GM21619 (cell line): Measurements from ENCODE around the gene EFCC1.
A peak's percentile ranks its signal among the peaks of the same experiment; 100 is the strongest.

Experiments
- ATAC-seq: cut with Tn5 transposase; IDR thresholded peaks from one replicate; pipeline ENCODE4 v1.9.1; 2021; ENCODE audit not compliant: unreplicated experiment

EFCC1 gene, protein sequence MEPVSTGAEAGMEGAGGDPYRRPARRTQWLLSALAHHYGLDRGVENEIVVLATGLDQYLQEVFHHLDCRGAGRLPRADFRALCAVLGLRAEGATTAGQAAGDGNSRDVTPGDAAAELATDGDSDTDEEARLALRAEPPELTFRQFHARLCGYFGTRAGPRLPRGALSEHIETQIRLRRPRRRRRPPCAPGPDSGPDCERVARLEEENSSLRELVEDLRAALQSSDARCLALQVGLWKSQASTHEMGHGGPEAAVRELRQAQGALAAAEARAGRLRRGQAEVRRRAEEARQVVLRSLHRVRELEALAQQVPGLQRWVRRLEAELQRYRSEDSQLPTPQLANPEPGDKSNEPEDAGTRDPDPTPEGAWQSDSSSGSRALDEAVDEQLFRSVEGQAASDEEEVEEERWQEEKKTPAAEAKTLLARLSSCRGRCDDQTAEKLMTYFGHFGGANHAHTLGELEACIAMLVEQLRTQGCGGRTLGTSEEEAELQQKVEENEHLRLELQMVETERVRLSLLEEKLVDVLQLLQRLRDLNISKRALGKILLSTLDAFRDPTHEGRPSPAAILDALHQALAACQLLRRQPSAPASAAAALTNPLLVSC

DNA sequence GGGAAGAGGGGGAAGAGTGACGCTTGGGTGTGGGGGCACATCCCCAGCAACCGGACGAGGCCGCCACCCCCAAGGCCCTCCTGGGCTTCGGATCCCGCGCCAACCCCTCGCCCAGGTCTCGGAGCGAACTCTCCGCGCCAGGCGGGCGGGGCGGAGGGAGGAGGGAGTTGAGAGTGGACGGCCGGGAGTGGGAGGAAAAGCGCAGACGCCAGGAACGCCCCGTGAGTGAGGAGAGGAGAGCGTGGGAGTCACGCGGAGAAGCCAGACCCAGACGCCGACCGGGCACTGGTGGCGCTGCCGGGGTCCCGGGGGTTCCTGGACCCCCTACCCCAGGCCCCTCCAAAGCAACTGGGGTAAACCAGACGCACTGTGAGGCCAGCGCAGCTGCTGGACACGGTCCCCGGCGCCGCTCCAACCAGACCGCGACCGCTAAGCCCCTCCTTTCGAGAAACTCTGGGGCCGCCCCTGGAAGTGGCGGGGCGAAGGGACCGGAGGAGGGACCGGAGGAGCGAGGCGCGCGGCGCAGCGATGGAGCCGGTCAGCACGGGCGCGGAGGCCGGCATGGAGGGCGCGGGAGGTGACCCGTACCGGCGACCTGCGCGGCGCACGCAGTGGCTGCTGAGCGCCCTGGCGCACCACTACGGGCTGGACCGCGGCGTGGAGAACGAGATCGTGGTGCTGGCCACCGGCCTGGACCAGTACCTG, at the start of gene EFCC1:
EFCC1 (plus strand) TSS at position 204 of the 705 bp plus-strand sequence; CDS start at position 529, 325 bp downstream.
- no peak for ATAC-seq

DNA sequence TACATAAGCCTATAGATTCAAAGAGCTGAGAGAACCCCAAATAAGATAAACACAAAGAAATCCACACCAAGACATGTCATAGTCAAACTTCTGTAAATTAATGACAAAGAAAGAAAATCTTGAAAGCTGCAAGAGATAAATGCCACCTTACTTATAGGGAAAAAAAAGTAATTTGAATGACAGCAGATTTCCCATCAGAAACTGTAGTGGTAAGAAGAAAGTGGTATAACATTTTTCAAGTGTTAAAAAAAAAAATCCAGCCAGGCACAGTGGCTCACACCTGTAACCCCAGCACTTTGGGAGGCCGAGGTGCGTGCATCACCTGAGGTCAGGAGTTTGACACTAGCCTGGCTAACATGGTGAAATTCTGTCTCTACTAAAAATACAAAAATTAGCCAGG, 44.7 kb upstream of the EFCC1 start:
- no peak for ATAC-seq

DNA sequence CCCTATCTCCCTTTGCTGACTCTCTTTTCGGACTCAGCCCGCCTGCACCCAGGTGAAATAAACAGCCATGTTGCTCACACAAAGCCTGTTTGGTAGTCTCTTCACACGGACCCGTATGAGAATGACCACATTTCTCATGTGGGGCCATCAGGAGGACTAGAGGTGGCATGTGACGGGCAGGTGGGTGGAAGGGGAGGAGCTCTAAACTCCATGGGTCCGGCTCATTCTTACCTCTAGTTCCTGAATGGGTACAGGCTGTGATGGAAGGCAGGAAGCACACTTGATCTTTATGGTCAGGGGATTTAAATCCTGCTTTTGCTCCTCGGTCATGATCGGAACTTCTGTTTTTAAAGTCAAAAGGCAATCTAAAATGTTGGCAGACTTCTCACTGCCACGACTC, 35.8 kb upstream of the EFCC1 start:
- ATAC-seq: no peak

DNA sequence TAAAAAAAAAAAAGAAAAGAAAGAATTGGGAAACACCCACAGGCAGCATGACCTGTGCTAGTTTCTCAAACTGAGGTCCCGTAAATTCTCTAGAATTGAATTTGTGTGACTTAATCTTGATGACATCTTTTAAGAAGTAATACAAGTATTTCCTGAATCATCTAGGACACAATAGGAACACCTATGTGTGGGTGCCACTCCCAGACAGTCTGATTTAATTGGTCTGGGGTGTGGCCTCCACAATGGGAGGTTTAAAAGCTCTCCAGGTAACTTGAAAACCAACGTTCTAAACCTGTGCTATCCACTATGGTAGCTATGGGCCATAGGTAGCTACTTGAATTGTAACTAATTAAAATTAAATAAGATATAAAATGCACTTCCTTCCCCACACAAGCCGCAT, 35.3 kb upstream of the EFCC1 start:
- no peak for ATAC-seq

DNA sequence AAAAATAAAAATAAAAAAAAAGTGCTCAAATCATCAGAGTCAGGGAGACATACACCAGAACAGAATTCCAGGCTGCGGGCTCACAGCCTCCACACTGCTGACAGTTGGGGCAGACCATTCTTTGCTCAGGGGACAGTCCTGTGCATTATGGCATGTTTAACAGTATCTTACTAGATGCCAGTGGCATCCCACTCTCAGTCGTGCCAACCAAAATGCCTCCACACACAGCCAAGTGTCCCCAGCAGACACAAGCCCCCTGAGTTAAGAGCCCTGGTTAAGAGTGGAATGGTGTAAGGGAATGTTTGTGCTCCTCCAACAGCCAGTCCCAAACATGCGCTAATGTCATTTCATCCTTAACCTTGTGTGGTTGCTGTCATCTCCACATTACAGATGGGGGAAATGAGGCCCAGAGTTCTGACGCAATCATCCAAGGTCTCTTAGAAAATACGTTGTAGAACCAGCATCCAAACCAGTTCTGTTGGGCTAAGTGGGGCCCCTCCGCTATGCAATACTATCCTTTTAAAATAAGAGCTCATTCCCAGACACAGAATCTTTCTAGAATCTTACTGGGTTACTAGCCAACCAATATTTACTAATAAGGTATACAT, 33.3 kb upstream of the EFCC1 start:
- ATAC-seq: no peak

DNA sequence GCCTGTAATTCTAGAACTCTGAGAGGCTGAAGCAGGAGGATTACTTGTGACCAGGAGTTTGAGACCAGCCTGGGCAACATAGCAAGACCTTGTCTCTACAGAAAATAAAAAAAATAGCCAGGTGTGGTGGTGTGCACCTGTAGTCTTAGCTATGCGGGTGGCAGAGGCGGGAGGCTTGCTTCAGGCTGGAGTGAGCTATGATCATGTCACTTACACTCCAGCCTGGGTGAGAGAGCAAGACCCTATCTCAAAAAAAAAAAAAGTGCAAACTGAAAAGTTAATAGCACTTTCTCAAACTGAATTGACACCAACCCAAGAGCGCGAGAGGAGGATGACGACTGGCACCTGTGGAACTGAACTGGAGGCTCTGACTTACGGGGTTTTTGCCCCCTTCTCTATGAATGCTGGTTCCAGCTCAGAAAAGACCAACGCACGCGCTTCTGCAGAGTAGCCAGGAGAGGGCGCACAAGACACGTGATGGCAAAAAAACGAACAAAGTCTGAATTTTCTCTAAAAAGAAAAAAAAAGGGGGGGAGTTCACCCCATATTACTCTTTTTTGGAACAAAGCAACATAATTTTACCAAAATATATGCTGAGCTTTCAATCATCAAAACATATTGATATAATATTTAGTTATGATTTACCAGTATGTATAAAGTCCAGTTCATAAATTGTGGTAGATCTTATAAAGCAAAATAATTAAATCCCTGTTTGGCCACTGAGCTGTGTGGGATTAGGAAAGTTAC, 30.9 kb upstream of the EFCC1 start:
- no peak for ATAC-seq

DNA sequence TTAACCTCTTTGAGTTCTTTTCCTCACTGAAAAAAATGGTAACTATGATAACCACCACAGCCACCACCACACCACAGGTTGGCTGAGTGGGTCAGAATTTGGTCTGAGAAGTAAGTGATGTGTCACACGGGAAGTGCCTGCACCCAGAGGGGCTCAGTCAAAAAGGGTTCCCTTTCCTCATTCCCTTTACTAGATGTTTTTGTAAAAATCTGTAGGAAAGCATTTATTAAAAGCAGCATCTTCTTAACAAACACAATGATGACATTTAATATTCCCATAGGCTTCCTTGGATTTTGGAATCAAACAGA, 30.4 kb upstream of the EFCC1 start:
- ATAC-seq: no peak

DNA sequence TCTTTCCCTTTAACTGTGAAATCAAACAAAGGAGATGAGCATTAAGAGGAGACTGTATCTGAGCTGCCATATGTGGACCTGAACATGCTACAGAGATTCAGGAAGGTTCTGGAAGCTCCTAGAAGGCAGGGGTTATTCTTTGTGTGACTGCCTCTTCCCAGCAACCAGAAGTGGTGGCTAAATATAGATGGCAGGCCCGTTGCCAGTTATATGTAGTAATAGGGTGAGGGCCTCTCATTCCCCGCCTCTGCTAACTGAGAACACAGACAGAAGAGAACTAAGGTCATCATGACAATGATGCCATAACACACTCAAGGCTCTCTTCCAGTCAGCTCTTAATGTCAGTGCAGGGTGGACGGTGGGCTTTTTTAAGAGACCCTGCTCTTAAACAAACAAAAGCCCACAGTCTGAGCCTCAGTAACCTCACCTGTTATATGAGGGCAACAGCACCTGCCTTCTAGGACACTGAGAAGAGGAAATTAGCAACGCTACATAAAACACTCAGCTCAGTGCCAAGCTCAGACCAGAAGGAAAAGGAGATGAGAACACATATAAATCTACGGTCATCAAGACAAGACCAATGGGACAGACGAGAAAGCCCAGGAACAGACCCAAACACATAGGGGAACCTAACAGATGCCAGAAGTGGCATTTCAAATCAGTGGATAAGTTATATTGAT, 29.5 kb upstream of the EFCC1 start:
- ATAC-seq: no peak

DNA sequence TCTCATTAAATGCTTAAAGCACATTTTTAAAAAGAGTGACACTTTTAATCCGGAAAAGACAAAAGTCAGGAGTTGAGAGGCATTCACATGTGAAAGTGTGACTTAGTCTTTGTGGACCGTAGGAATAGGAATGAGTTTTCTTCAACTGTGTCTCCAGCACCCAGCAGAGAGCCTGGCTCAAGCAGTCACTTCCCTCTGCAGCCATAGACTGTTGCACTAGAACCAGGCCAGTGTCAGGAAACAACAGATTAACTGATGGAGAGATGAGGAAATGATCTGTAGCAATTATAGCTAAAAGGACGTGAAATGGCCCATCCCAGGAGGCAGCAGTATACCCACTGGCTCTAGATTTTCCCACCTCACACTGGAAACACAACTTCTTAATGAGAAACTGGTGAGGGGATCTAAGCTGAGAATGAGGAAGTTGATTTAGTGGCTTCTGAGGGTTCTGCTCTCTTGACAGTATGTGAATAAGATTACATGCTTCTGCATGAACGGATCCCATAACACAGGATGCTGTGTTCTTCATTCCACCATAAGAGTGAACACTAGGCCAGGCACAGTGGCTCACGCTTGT, 27.0 kb upstream of the EFCC1 start:
- no peak for ATAC-seq

DNA sequence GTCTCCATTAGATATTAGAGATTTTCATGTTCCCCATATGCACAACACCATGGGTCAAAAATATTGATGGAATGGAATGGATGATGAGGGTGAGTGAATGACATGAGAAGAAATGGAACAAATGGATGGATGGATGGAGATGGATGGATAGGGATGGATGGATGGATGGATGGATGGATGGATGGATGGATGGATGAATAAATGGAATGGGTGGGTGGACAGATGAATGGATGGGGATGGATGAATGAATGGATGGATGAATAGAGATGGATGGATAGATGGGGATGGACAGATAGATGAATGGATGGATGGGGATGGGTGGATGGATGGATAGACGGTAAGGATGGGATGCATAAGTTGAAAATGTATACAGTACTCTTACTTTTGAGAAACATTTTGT, 25.8 kb upstream of the EFCC1 start:
- no peak for ATAC-seq

DNA sequence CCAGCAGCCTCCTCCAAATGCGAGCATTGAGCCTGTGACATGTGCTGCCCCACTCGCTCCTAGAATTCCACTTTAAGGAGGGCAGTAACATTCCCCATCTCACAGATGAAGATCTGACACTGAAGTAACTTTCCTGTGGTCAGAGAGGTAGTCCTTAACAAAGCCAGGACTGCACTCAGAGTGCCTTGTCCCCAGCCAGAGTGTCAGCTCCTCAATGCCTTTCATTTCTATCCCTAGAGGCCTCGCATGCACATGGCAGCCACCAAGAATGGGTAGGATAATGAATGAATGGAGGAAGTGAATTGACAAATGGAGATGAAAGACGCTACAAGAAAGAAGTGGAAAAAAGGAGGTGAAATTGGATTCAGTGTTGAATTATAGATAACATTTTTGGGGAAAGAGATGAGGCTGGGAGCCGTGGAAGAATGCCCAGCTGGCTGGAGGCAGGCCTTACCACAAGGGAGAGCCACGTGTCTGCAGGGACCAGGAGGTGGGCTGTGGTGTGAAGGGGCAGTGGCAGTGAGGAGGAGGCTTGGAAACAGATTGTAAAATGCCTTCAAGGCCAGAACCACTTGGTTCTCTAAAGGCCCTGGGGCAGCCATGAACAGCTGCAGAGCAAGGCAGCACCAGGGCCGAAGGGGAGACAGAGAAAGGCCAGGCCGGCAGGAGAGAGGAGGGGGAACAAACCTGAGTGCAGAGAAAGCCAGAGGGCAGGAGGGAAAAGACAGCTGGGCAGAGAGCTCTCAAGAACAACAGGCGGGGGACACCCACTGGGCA, 17.6 kb upstream of the EFCC1 start:
- no peak for ATAC-seq

DNA sequence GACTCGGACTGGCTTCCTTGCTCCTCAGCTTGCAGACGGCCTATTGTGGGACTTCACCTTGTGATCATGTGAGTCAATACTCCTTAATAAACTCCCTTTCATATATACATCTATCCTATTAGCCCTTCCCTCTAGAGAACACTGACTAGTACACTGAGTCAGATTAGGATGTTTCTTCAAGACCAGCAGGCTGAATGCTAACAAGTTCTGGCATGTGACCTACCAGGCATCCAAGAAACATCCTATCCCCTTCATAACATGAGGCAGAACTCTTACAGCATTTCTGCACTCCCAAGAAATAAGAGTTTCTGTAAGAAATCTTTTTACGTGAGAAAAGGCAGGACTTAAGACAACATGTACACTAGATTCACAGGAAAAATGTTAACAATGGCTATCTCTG, 16.5 kb upstream of the EFCC1 start:
- ATAC-seq: no peak

DNA sequence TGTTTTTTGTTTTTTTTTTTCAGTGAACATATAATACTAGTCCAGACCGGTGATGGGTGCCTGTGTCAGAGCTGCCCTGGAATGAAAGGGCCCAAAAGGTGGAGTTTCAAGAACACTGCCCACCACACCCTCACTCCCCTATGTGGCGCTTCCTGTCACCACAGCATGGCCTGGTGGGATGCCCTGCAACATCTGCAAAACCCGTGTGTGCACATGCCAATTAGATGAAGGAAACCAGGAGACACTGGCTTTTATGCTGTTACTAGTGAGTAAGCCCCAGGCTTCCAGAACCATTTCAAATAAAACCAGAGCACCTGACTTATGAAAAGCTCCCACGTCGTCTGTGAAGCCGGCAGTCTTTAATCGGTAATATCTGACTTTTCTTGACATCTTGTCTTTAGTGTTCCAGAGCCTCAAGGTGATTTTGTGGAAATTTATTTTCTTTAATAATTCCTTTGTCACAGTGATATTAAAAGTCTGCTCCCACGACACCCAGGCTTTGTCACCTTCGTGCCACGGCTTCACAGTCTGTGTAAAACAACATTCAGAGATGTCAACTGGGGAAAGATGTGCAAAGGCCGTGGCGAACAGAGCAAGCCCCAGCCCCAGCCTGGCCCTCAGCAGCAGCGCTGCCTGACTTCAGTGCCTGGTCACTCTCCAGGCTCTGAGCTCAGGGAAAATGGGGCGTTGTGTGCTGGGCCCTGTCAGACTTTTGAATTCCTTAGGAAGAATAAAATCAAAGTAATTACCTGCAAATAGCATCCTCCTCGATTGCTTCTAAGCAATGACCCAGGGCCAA, 13.6 kb upstream of the EFCC1 start:
- no peak for ATAC-seq

DNA sequence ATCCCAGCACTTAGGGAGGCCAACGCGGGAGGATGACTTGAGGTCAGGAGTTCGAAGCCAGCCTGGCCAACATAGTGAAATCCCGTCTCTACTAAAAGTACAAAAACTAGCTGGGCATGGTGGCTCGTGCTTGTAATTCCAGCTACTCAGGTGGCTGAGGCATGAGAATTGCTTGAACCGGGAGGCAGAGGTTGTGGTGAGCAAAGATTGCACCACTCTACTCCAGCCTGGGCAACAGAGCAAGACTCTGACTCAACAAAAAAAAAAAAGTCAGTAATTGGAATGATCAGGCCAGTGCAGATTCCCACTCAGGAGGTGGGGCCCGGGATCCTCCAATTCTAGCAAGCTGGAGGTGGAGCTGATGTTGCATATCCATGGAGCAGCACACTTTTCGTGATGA, 12.8 kb upstream of the EFCC1 start:
- no peak for ATAC-seq

DNA sequence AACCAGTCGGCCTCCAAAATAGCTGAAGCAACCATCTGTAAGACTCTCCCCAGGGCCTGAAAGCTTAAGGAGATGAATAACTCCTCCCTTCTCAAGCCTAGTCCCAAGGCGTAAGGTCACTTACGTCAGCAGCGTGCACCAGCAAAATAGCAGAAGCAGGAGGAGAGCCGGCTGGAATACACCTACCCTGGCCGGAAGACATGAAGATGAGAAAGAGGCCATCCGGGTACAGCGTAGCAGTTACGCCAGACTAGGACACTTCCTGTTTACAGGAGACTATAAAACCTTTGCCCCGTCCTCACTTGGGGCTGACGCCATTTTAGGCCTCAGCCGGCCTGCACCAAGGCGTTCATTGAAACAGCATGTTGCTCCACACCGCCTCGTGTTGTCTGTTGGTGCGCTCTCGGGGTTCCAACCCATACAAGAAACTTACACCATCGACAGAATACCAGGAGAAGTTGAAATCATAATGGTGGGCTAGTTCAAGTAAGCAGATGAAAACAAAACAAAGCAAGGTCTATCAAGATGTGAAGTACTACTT, 9.7 kb upstream of the EFCC1 start:
- no peak for ATAC-seq

DNA sequence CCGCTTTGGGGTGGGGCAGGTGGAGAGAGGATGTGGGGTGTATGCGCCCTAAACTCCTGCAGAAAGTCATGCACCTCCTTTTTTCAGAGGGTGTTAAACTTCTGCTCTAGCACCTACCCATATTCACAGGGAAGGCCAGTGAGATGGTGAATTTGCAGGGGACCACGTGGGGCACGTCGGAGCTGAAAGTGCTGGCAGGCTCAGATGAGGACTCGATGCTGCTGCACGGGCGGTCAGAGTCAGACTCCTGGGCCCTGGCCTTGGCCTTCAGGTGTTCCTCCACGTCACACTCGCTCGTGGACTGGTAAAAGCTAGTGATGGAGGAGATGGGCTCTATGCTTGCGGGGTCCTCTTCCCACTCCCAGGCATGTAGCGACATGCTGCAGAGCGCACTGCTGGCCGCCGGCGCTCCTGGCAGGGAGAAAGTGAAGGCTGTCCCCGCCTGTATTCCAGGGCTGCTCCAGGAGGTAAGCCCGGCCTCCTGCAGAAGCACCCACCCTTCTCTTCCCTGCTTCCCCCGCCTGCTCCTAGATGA, 8.1 kb upstream of the EFCC1 start:
- no peak for ATAC-seq

DNA sequence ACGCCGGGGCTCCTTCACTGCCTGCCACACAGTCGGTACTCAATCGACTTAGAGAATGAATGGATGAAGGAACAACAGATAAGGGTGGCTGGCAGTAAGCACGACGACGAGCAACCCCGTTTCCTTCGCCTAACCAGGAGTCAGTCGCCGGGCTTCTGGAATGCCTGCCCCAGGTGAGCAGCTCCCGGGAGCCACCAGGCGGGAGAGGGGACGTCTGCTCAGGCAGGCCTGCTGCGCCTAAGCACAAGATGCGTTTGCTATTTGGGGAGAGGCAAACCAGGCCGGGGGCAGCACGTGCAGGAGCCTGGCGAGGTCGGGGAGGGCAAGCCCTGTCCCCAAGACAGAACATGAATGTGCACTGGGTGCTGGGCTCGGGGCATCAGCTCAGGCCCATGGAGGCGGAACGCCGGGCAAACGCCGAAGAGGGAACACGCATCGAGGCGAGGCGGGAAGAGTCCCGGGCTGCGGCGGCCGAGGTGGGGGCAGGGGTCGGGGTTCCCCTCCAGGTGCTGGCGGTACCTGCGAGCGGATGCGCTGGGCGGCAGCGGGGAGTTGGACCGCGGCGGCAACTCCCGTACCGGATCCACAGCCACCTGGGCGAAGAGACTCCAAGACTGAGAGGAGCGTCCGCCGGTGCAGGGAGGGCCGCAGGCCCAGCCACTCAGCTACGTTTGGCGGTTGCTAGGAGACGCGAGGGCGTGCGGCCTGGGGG, 7.5 kb upstream of the EFCC1 start, which contains the start of gene CFAP92:
CFAP92 (minus strand) TSS at position 616 of the 712 bp plus-strand sequence. CDS start 772 bp downstream, outside the sequence.
- peak; percentile 88 for ATAC-seq
